ENCODE results near the gene SARDH. TPM values are rescaled to one million over a fixed set of nuclear protein-coding genes. Genes with fewer than 3 reads are reported as not detected.

The SARDH gene
- total RNA-seq, 4 donors from 2014 or later, result 2.9 to 16.4 (median 5.9) TPM

DNA sequence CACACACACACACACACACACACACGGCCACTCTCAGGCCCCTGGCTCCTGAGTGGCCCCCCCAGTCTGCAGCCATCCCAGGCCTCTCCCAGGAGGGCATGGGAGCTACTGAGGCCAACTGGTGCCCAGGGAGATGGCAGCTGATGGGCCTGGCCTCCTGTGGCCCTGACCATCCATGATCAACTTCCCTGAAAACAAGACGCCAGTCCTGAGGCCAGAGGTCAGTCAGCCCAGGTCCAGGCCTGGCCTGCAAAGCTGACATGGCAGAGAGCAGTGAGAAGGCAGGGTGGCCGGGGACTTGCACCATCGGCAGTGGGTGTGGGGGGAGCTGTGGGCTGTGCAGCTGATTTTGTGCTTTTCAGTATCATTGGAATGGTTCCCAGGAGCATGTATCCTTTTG lies 47.0 kb downstream of the SARDH start:
- H3K9me3 ChIP-seq, result no peaks in the 10 kb centered on the region
- peaks cover 0 to 13% (median 0%) of the 10 kb centered on the region in 4 donors for H3K4me1 ChIP-seq
- TF ChIP-seq POLR2A (IDR thresholded peaks at IDR 0.05) (no peak), CTCF (IDR thresholded peaks at IDR 0.05) (no peak), EP300 (IDR thresholded peaks at IDR 0.05) (no peak)
- no peak overlapping the region for H3K4me3 ChIP-seq
- no peak overlapping the region for H3K27ac ChIP-seq
- no peak for DNase-seq (ENCODE audit: low spot score in 2 of 2)
- H3K36me3 ChIP-seq, result peaks cover 0 to 17% (median 0%) of the 10 kb centered on the region in 3 donors
- WGBS, 2 donors, result 48 to 60% methylated on average over 4 of the region's 4 CpGs
- H3K27me3 ChIP-seq, result no peaks in the 10 kb centered on the region

DNA sequence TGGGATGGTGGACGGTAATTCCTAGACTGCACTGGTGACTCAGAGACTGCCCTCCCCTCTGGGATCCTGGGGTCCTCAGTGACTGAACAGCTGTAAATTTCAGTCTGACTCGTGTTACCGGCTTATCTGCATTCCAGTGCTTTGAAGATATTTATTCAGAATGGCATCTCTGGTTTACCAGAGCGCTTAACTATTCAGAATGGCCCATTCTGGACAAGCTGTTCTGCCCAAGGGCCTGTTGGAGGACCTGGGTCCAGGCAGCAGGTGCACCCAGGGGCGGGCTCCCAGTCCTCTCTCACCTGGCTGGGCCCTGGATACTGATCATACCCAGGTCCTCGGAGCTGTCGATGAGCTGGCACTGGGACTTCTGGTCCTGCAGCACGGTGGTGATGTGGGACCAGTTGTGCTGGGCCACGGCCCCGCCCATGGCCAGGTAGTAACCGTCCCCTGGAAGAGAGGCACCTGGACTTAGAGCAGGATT lies 48.0 kb downstream of the SARDH start:
- Histone ChIP-seq H3K36me3 (peaks cover 0 to 11% (median 0%) of the 10 kb centered on the region in 3 donors), H3K9me3 (no peaks in the 10 kb centered on the region), H3K27ac (no peak overlapping the region), H3K4me1 (peaks cover 0 to 13% (median 0%) of the 10 kb centered on the region in 4 donors), H3K27me3 (no peaks in the 10 kb centered on the region), H3K4me3 (no peak overlapping the region)
- TF ChIP-seq POLR2A (IDR thresholded peaks at IDR 0.05), result no peak
- TF ChIP-seq EP300 (IDR thresholded peaks at IDR 0.05), result no peak
- no peak for TF ChIP-seq CTCF (IDR thresholded peaks at IDR 0.05)
- no peak for DNase-seq (ENCODE audit: low spot score in 2 of 2)
- 93 to 94% methylated on average over 11 of the region's 11 CpGs for WGBS, 2 donors

DNA sequence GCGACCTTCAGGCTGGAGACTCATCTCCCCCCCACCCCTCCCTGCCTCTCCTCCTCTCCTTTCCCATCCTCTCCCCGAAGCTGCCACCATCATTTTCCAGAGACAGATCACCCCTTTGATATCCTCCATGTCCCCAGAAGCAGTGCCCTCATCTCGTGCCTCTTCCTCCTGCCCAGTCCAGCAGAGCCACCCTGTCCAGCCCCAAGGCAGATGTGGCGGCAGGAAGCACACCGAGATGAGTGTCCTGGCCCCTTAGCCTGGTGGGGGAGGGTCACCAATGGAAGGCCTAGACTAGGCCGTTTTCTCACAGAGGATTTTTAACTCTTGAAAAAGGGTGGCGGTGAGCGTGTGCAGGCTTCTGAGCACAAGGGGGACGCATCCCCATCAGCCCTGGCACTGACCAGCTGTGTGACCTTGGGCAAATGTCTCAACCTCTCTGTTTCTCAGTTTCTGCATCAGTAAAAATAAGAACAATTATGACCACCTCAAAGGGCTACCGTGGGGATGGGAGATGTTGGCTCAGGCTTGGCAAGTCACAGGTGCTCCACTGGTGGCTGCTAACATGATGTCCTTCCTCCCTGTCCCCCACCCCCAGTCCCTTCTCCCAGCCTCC lies 48.9 kb downstream of the SARDH start:
- no peak overlapping the region for H3K4me3 ChIP-seq
- no peaks in the 10 kb centered on the region for H3K27me3 ChIP-seq
- peaks cover 0 to 10% (median 3%) of the 10 kb centered on the region in 4 donors for H3K4me1 ChIP-seq
- H3K27ac ChIP-seq, result no peak overlapping the region
- WGBS, 2 donors, result 76 to 81% methylated on average over 10 of the region's 10 CpGs
- DNase-seq (ENCODE audit: low spot score in 2 of 2), result no peak
- H3K36me3 ChIP-seq, result peaks cover 0 to 10% (median 0%) of the 10 kb centered on the region in 3 donors
- TF ChIP-seq EP300 (IDR thresholded peaks at IDR 0.05) (no peak), POLR2A (IDR thresholded peaks at IDR 0.05) (no peak), CTCF (IDR thresholded peaks at IDR 0.05) (no peak)
- H3K9me3 ChIP-seq, result no peaks in the 10 kb centered on the region

GRCh38 chr9:133687856-133688761 lies 50.0 kb downstream of the SARDH start:
- Histone ChIP-seq H3K36me3 (no peaks in the 10 kb centered on the region), H3K4me1 (peaks cover 0 to 16% (median 5%) of the 10 kb centered on the region in 4 donors), H3K27me3 (no peaks in the 10 kb centered on the region), H3K9me3 (no peaks in the 10 kb centered on the region), H3K4me3 (no peak overlapping the region), H3K27ac (no peak overlapping the region)
- no peak for DNase-seq (ENCODE audit: low spot score in 2 of 2)
- WGBS, 2 donors, result 82 to 87% methylated on average over 30 to 34 of the region's 34 CpGs
- TF ChIP-seq CTCF (IDR thresholded peaks at IDR 0.05), result no peak
- TF ChIP-seq POLR2A (IDR thresholded peaks at IDR 0.05), result no peak
- no peak for TF ChIP-seq EP300 (IDR thresholded peaks at IDR 0.05)

Data from tibial nerve (tissue), 4 donors.